ENCODE measurements around the gene ADGRA3. TPM values are rescaled to one million over a fixed set of nuclear protein-coding genes. Genes with fewer than 3 reads are reported as not detected.

ADGRA3 gene
- total and polyA plus RNA-seq, 2 donors (not counting 3 experiments of a cell fraction or from before 2014, with no cell fraction given): 17.2 to 36.2 TPM

DNA sequence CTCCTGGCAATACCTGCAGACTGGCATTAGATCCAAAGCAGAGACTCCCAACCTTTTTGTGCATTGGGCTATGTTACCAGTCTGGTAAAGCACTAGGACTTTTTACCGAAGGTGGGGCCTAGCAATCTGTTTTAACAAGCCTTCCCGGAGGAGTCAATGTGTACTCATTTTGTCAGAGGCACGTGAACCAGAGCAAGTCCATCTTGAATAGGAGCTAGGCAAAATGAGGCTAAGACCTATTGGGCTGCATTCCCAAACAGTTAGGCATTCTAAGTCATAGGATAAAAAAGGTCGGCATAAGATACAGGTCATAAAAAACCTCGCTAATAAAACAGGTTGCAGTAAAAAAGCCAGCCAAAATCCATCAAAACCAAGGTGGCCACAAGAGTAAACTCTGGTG, 22.3 kb downstream of the ADGRA3 start:
- Histone ChIP-seq H3K27me3 (ENCODE audit: control insufficient read depth in 2 of 2, insufficient read depth in 2 of 2, low read length in 2 of 2) (no peaks in the 10 kb centered on the region), H3K9ac (replicated peaks; ENCODE audit: extremely low read depth, insufficient read depth, low read length) (no peak overlapping the region), H3K79me2 (ENCODE audit: control insufficient read depth, insufficient read depth, low read length) (peaks cover 45% of the 10 kb centered on the region), H2AFZ (ENCODE audit: low read depth, low read length) (no peak overlapping the region), H3K9me1 (replicated peaks; ENCODE audit: control insufficient read depth, extremely low read depth, insufficient read depth, low read length) (no peaks in the 10 kb centered on the region), H3K9me3 (replicated peaks; ENCODE audit: control insufficient read depth, insufficient read depth, low read length) (no peaks in the 10 kb centered on the region), H4K20me1 (replicated peaks; ENCODE audit: control insufficient read depth, extremely low read depth, insufficient read depth, low read length) (no peaks in the 10 kb centered on the region), H3K4me3 (replicated peaks in 1 of 3; ENCODE audit: insufficient read depth in 1 of 3, low read depth in 1 of 3, low read length in 3 of 3) (no peak overlapping the region), H3K27ac (ENCODE audit: insufficient read depth, low read depth, low read length) (no peak overlapping the region), H3K4me1 (ENCODE audit: control insufficient read depth, extremely low read depth, insufficient read depth, low read length) (no peaks in the 10 kb centered on the region), H3K36me3 (ENCODE audit: control insufficient read depth in 2 of 2, extremely low read depth in 1 of 2, insufficient read depth in 2 of 2, low read length in 2 of 2) (no peaks in the 10 kb centered on the region), H3K4me2 (ENCODE audit: insufficient read depth, low read length) (no peak overlapping the region)
- TF ChIP-seq MYC (IDR thresholded peaks at IDR 0.05; ENCODE audit: low read depth, low read length): no peak
- TF ChIP-seq POLR2A (IDR thresholded peaks at IDR 0.05; ENCODE audit: low read depth, low read length): no peak
- TF ChIP-seq, protein P1, sequence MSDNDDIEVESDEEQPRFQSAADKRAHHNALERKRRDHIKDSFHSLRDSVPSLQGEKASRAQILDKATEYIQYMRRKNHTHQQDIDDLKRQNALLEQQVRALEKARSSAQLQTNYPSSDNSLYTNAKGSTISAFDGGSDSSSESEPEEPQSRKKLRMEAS (IDR thresholded peaks at IDR 0.05; ENCODE audit: insufficient read depth, insufficient read length): no peak
- TF ChIP-seq, protein P2, sequence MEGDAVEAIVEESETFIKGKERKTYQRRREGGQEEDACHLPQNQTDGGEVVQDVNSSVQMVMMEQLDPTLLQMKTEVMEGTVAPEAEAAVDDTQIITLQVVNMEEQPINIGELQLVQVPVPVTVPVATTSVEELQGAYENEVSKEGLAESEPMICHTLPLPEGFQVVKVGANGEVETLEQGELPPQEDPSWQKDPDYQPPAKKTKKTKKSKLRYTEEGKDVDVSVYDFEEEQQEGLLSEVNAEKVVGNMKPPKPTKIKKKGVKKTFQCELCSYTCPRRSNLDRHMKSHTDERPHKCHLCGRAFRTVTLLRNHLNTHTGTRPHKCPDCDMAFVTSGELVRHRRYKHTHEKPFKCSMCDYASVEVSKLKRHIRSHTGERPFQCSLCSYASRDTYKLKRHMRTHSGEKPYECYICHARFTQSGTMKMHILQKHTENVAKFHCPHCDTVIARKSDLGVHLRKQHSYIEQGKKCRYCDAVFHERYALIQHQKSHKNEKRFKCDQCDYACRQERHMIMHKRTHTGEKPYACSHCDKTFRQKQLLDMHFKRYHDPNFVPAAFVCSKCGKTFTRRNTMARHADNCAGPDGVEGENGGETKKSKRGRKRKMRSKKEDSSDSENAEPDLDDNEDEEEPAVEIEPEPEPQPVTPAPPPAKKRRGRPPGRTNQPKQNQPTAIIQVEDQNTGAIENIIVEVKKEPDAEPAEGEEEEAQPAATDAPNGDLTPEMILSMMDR (IDR thresholded peaks at IDR 0.05; ENCODE audit: extremely low read depth in 1 of 2, insufficient read depth in 1 of 2, low read depth in 1 of 2, low read length in 2 of 2): no peak
- no peak for TF ChIP-seq EZH2 (IDR thresholded peaks at IDR 0.05; ENCODE audit: borderline replicate concordance, low read depth, low read length, severe bottlenecking)
- no peak for TF ChIP-seq JUN (IDR thresholded peaks at IDR 0.05; ENCODE audit: borderline replicate concordance, insufficient read depth, insufficient read length, low read depth)
- no peak for TF ChIP-seq FOS (IDR thresholded peaks at IDR 0.05; ENCODE audit: borderline replicate concordance, insufficient read depth, low read length)
- TF ChIP-seq POLR2AphosphoS5 (IDR thresholded peaks at IDR 0.05; ENCODE audit: insufficient read depth, low read depth, low read length): no peak
- TF ChIP-seq GATA2 (IDR thresholded peaks at IDR 0.05; ENCODE audit: insufficient read depth, insufficient read length, low read depth, low read length): no peak
- ChIA-PET POLR2A (no interaction called here), CTCF (no interaction called here)
- intact Hi-C loops (cut with micrococcal nuclease) (no loop called here), dilution Hi-C loops (cut with MboI; ENCODE audit: extremely low pct_ligation_motif_present, low sequenced_read_pairs) (no loop called here)
- DNase-seq (ENCODE audit: low read depth, low spot score) (no peak), FAIRE-seq (no peak)
- BruUV-seq (replicated peaks): no TSS peak

Data from endothelial cell of umbilical vein (primary cell).